Measurements from ENCODE around the gene SOX1.
A peak's percentile ranks its signal among the peaks of the same experiment; 100 is the strongest.

Gene SOX1

DNA sequence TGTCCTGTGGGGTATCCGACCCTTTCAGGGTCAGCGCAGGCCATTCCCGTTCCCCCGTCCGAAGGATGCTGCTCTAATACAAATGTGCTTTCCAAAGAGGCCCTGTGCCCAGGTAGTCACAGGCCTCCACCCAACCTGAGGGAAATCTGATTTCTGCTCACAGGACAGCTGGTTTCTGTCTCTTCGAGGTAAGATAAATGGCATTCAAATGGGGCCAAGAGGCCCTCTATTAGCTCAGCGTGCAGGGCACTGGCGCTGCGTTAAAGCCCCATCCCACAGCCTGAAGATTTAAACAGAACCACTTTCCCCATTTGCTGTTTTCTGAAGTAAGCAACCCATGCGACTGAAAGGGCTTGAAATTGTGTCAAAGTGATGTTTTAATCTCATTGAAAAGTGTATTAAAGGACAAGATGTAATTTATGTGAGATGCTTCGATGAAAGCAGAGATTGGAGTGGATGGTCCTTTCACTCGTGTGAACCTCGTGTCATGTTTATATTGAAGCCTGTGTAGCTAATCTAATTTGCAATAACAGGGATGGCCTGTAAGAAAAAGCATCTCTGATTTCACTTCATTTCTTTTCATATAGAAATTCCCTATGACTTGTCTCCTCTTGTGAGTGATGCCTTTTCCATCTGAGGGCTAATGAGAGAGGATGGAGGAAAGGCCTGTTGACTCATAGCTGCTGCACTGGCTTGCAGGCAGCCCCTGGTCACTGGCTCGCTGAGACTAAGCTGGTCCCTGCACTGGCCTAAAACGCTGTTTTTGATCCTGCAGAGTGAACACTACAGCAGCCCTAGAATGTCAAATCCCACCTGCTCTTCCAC lies 7.3 kb upstream of the SOX1 start:
- no peak for DNase-seq

DNA sequence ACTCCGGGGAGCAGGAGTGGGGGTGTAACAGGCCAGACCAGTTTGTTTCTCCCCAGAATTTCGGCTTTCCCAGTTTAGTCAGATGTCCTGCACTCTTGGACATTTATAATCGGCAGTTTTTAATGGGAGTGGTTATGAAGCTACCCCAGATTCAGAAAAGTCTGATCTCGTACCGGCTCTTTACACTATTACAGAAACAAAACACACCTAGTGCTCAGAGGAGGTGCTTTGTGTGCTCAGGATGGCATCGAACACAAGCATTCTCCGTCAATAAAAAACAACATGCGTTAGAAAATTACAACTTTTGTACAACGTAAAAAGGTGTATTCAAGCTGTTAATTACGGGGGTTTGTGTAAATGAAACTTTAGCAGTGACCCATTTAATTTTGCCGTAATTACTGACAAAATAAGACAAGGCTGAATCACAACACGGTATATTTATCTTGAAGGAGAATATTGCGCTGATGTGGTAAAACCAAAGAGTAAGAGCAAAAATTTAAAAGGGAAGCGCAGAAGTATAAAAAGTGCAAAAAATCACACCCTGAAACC lies 6.6 kb upstream of the SOX1 start:
- DNase-seq, result no peak

DNA sequence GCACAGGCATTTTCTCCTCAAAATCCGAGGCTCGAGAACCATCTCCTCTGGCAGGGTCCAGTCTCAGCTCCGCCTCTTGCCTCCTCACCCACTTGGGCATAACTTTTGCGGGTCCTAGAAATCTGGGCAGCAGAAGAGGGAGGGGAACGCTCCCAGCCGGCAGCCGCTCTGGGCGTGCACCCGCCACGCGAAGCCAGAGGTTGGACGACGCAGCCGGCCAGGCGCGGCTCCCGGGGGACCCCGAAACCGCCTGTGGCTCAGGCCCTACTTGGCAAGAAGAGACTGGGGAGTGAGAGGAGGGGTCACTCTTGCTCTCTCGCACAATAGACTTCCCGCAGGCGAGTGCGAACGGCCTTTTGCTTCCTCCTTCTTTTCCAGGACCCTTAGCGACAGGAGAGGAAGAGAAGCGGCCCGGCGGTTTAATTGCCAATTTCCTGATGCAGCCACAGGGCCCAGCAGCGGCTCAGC lies 6.0 kb upstream of the SOX1 start:
- no peak for DNase-seq

DNA sequence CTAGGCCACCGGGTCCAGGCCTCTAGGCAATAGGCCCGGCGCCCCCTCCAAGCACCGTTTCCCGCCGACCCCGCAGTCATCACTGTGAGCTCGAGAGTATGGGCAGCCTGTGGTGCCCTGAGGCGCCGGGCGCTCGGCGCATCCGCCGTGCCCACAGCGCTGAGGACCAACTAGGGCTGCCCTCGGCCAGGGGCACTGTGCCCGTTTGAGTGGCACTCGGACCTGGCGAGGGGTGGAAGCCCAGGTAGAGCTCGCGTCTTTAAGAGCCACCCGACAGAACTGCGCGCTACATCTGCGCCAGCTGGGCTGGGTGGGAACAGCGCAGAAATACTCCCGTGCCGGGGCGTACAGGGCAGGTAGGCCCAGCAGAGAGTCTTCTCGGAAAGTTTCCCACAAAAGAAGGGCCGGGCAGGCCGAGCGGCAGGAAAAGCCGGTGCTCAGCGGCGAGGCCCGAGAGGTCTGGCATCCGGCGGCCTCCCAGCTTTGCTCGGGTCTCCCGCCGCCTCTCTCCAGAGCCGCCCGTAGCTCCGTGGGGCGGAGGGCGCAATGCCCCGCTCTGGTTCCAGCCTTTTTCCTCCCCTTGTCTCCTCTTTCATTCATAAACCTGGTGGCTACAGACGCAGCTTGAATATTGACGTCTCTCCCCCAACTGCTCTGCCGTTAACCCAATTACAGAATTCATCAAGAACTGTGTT lies 5.4 kb upstream of the SOX1 start:
- DNase-seq, result peak; percentile 51

DNA sequence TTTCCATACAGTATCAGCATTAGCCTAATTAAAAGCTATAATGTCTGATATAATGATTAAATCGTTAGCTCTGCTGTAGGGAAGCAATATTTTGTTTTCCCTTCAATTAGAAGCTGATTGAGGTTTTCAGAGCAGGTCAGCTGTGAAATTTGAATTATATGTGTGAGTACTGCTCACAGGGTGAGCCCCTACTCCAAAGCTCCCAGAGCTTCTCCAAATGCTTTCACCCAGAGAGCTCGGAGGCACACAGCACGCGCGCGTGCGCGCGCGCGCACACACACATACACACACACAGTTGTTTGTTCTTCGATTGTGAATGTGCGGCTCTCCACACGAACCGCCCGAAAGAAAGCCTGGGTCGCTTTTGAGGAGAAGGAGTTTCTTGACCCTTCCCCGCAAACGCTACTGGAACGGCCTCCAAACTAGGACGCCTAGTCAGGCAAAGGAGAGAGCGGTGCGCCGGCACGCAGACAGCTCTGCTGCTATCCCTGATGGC lies 4.8 kb upstream of the SOX1 start:
- no peak for DNase-seq

DNA sequence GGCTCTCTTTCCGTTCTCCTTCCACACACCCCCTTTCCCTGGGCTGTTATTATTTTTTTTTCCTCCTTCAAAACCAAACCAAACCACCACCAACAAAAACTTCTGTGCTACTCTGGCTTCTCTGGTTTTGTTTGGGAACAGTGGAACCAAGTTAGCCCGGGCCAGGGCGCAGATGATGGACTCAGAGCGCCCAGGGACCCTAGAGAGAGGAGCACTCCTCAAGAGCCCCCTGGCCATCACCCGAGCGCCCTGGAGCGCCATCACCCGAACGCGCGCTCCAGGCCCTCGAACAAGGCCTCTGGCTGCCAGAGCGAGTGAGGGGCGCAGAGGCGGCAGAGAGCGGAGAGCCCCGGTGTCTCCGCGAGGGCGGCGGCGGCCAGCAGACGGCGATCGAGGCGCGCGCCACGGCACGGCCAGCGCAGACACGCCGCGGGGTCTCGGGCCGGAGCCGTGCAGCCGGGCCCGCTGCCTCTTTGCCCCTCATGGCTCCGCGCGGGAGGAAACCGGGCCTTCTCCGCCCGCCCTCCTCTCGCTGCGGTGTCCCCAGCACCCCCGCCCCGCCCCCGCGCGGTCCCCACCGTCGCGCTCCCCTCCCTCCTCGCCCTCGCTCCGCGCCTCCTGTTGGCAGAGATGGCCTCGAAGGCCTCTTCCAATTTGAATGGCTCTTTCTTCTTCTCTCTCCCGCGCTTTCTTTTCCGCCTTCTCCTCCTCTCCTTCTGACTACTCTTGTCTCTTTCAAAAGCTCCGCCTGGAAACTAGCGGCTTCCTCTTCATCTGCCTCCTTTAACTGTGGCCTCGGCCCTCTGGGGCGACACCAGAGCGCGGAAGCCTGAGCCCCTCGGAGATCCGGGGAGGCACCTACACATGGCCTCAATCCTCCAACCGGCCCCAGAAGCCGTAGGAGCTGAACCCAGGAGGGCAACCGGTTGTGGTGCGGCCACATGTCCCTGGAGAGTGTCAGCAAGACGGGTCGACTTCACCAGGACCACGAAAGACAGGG lies 4.1 kb upstream of the SOX1 start:
- no peak for DNase-seq

DNA sequence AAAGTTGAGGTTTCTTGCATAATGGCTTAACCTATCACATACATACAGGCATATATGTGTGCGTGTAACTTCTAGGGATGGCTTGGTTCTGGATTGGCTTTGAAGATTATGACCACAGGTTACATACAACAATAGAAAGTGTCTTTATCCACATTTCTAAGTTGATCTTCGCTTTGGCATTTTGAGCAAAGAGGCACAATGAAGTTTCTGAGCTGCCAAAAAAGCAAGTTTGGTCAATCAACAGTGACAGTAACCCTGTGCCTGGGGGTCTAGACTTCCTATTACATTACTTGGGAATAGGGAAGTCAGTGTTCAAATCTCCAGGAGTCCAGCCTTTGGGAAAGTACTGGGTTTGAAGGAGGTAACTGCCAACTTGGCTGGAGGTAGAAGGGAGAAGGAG lies 3.1 kb upstream of the SOX1 start:
- no peak for DNase-seq

DNA sequence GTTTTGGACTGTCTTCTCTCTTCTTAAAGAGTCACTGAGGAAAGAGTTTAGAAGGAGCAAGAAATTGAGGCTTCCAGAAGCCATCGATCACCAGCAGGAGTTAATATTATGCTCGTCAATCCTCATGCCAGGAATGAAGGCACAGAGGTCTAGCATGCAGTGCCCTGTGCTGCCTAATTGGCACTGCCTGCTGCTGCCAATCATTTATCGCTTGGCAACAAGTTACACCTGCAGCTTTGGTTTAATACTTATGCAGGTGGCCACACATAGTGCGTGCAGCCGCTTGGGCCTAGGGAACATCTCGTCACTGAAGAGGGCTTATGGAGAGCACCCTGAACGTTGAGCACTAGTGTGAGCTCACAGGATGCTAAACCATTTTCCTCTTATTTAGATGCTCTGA lies 2.7 kb upstream of the SOX1 start:
- no peak for DNase-seq

- DNase-seq, result no peak
Observed at GRCh38 chr13:112065521-112065866, 1.5 kb upstream of the SOX1 start.

GRCh38 chr13:112065867-112066623 lies 904 bp upstream of the SOX1 start:
- DNase-seq, result no peak

GRCh38 chr13:112066624-112067004 lies 335 bp upstream of the SOX1 start:
- peak; percentile 71 for DNase-seq

- peak; percentile 54 for DNase-seq
Observed at GRCh38 chr13:112067871-112068539, 1.1 kb downstream of the SOX1 start.

- peak; percentile 50 for DNase-seq
Observed at GRCh38 chr13:112068540-112069060, 1.7 kb downstream of the SOX1 start.

GRCh38 chr13:112069061-112069844 lies 2.3 kb downstream of the SOX1 start:
- no peak for DNase-seq

DNA sequence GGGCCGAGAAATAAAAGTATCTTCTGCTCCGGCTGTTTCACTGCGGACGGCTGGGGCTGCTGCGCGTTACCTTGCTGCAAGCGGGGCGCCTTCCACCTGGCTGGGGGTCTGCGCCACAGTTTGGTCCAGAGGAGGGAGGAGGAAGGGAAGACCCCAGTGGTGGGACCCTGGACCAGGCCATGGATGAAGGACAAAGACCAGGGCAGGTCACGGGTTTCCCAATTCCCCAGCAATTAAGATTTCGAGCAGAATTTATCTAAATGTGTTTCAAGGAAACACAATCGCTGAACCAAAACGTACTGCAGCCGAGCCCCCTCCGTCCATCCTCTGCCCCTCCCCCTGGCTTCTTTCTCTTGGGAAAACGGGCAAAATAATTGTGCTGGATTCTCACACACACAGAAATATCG lies 2.9 kb downstream of the SOX1 start:
- no peak for DNase-seq

GRCh38 chr13:112071102-112071722 lies 4.3 kb downstream of the SOX1 start:
- no peak for DNase-seq

GRCh38 chr13:112071723-112072533 lies 5.0 kb downstream of the SOX1 start:
- DNase-seq, result no peak

- no peak for DNase-seq
Observed at GRCh38 chr13:112072534-112073244, 5.7 kb downstream of the SOX1 start.
